Measurements from ENCODE around the gene NFIB.

DNA sequence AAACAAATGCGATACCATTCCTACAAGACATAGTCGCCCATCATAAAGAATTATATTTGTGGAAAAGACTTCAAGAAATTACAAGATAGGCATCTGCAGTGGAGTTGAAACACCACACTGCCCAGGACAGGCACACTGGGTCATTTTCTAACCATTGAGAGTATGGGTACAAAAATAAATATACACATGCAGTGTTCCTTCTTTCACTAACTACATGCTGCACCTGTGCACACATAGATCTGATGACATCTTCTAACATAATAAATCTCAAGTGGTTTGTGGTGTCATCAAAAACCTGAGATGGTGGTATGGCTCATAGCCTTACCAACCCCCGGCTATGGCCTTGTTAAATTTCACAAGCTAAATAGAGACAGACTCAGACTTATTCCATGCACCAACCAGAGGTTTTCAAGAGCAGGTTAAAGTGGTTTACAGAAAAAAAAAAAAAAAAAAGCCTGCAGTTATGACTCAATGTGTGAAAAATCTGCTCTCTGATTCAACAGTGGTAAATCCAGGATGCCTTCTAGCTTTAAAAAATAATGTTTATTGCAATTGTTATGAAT, 12.4 kb upstream of the NFIB start:
- TF ChIP-seq SUZ12 (IDR thresholded peaks at IDR 0.05; ENCODE audit: extremely low read depth, insufficient read depth, insufficient read length) (no peak), YY1 (IDR thresholded peaks at IDR 0.05; ENCODE audit: insufficient read depth, insufficient read length) (no peak)

Measured in NT2/D1 (cell line).